Measurements from ENCODE around the gene ALDH6A1.
"Not testable (repeated sequence)": the region's sequence is repeated elsewhere in the genome, so short reads cannot be mapped to it uniquely, and the experiment has no call there.

Gene ALDH6A1

DNA sequence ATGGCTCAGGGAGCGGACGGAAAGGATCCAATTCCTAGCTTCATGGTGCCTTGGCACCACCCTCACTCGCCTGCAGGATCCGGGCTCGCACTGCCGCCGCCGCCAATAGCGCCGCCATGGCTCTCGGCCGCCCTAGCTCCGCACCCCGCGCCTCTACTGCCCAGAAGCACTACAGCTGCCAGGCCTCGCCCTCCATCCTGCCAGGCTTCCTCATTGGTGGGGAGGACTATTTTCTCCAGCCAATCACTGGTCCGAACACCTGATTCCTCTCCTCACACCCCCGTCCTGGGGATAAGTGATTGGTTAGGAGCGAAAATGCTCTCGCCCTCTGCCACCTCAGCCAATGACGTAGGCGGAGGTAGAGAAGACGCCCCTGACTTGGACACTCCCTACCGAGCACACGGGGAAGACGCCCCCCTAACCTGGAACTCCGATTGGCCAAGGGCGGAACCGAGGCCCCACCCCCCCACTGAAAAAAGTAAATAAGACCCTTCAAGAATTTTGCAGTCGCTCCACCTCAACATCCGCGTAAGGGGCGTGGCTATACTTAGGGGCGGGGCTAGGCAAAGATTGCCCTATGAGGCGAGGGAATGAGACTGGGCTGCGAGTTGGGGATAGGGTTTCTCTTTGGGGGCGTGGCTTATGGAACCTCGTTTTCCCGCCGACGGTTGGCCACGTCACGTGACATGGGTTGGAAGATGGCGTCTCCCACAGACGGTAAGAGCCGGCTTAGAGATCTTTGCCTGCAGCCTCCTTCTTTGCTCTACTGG lies at the start of gene ALDH6A1, which contains the start of gene LIN52:
Gene ALDH6A1 (minus strand): TSS at position 177 of the 770 bp plus-strand sequence. CDS start 59 bp downstream, at position 118.
Gene LIN52 (plus strand): TSS at position 680 of the 770 bp plus-strand sequence. CDS start 19 bp downstream, at position 699.
- peak within 1 kb of the TSS; percentile 31 for H3K27ac ChIP-seq (ENCODE audit: poor library complexity, severe bottlenecking)
- TF ChIP-seq CTCF (IDR thresholded peaks at IDR 0.05; ENCODE audit: poor library complexity, severe bottlenecking): no peak
- DNase-seq (ENCODE audit: low spot score) (peak; percentile 100), ATAC-seq (ENCODE audit: low read depth) (peak; percentile 95)
- H3K27me3 ChIP-seq (ENCODE audit: insufficient read depth, poor library complexity, severe bottlenecking): no peaks in the 10 kb centered on the region
- peak within 1 kb of the TSS; percentile 61 for H3K4me3 ChIP-seq (ENCODE audit: severe bottlenecking)
- H3K4me1 ChIP-seq (ENCODE audit: insufficient read depth, poor library complexity, severe bottlenecking): peaks cover 7% of the 10 kb centered on the region
- H3K36me3 ChIP-seq (ENCODE audit: low read depth): no peaks in the 10 kb centered on the region
- no peaks in the 10 kb centered on the region for H3K9me3 ChIP-seq (ENCODE audit: severe bottlenecking)

GRCh38 chr14:74127634-74128033 lies 43.4 kb upstream of the ALDH6A1 start:
- no peak for TF ChIP-seq CTCF (IDR thresholded peaks at IDR 0.05; ENCODE audit: poor library complexity, severe bottlenecking)
- Histone ChIP-seq H3K27ac (ENCODE audit: poor library complexity, severe bottlenecking) (no peak overlapping the region), H3K4me1 (ENCODE audit: insufficient read depth, poor library complexity, severe bottlenecking) (no peaks in the 10 kb centered on the region)

GRCh38 chr14:74126315-74127013 lies 42.2 kb upstream of the ALDH6A1 start:
- ATAC-seq (ENCODE audit: low read depth): no peak

More at GRCh38 chr14:74127634-74128033, 43.4 kb upstream of the ALDH6A1 start:
- Histone ChIP-seq H3K4me3 (ENCODE audit: severe bottlenecking) (no peak overlapping the region), H3K36me3 (ENCODE audit: low read depth) (peaks cover 8% of the 10 kb centered on the region; the same call in 1 of the 2 replicates), H3K27me3 (ENCODE audit: insufficient read depth, poor library complexity, severe bottlenecking) (no peaks in the 10 kb centered on the region), H3K9me3 (ENCODE audit: severe bottlenecking) (no peaks in the 10 kb centered on the region)
- DNase-seq (ENCODE audit: low spot score): no peak
- ATAC-seq (ENCODE audit: low read depth): no peak

DNA sequence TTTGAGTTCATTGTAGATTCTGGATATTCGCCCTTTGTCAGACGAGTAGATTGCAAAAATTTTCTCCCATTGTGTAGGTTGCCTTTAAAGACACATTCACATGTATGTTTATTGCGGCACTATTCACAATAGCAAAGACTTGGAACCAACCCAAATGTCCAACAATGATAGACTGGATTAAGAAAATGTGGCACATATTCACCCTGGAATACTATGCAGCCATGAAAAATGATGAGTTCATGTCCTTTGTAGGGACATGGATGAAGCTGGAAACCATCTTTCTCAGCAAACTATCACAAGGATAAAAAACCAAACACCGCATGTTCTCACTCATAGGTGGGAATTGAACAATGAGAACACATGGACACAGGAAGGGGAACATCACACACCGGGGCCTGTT lies 41.2 kb upstream of the ALDH6A1 start:
- not testable (repeated sequence) for H3K27ac ChIP-seq (ENCODE audit: poor library complexity, severe bottlenecking); ATAC-seq (ENCODE audit: low read depth); H3K4me3 ChIP-seq (ENCODE audit: severe bottlenecking)

More at GRCh38 chr14:74126315-74127013, 42.2 kb upstream of the ALDH6A1 start:
- TF ChIP-seq CTCF (IDR thresholded peaks at IDR 0.05; ENCODE audit: poor library complexity, severe bottlenecking): no peak
- H3K4me1 ChIP-seq (ENCODE audit: insufficient read depth, poor library complexity, severe bottlenecking): no peaks in the 10 kb centered on the region
- no peaks in the 10 kb centered on the region for H3K27me3 ChIP-seq (ENCODE audit: insufficient read depth, poor library complexity, severe bottlenecking)
- peaks cover 11% of the 10 kb centered on the region for H3K36me3 ChIP-seq (ENCODE audit: low read depth)
- no peak overlapping the region for H3K4me3 ChIP-seq (ENCODE audit: severe bottlenecking)
- no peak overlapping the region for H3K27ac ChIP-seq (ENCODE audit: poor library complexity, severe bottlenecking)
- no peak for DNase-seq (ENCODE audit: low spot score)
- no peaks in the 10 kb centered on the region for H3K9me3 ChIP-seq (ENCODE audit: severe bottlenecking)

DNA sequence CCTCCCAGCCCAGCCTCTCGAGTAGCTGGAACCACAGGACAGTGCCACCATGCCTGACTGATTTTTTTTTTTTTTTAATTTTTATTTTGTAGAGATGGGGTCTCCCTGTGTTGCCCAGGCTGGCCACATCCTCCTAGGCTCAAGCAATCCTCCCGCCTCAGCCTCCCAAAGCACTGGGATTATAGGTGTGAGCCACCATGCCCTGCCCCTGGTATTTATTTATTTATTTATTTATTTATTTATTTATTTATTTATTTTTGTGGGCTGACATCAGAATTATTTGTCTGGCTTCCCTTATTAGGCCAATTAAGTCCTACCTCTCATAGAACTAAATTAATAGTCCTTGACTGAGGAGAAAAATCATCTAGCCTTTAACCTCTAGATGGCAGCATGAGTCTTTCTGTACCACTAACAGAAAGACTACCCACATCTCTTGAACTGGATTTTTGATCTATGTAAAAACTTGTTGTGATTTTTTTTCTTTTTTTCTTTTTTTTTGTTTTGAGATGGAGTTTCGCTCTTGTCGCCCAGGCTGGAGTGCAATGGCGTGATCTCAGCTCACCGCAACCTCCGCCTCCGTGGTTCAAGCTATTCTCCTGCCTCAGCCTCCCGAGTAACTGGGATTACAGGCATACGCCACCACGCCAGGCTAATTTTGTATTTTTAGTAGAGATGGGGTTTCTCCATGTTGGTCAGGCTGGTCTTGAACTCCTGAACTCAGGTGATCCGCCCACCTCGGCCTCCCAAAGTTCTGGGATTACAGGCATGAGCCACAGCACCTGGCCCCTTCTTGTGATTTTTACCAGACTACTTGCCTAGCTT lies 27.4 kb upstream of the ALDH6A1 start:
- not testable (repeated sequence) for H3K27ac ChIP-seq (ENCODE audit: poor library complexity, severe bottlenecking); H3K27me3 ChIP-seq (ENCODE audit: insufficient read depth, poor library complexity, severe bottlenecking); DNase-seq (ENCODE audit: low spot score); H3K4me3 ChIP-seq (ENCODE audit: severe bottlenecking); H3K4me1 ChIP-seq (ENCODE audit: insufficient read depth, poor library complexity, severe bottlenecking); H3K9me3 ChIP-seq (ENCODE audit: severe bottlenecking)
- peaks cover 39% of the 10 kb centered on the region for H3K36me3 ChIP-seq (ENCODE audit: low read depth)
- peak; percentile 84 for TF ChIP-seq CTCF (IDR thresholded peaks at IDR 0.05; ENCODE audit: poor library complexity, severe bottlenecking)
- peak; percentile 79 for ATAC-seq (ENCODE audit: low read depth)

More for the DNA sequence above, 41.2 kb upstream of the ALDH6A1 start:
- H3K4me1 ChIP-seq (ENCODE audit: insufficient read depth, poor library complexity, severe bottlenecking); H3K9me3 ChIP-seq (ENCODE audit: severe bottlenecking); H3K27me3 ChIP-seq (ENCODE audit: insufficient read depth, poor library complexity, severe bottlenecking); DNase-seq (ENCODE audit: low spot score): not testable (repeated sequence)
- peaks cover 19% of the 10 kb centered on the region for H3K36me3 ChIP-seq (ENCODE audit: low read depth)

Measured in RWPE2 (cell line).